Retina (tissue), 1 donor: ENCODE measurements around the gene CTNNAL1.
A peak's percentile ranks its signal among the peaks of the same experiment; 100 is the strongest.
"Not testable (repeated sequence)": the region's sequence is repeated elsewhere in the genome, so short reads cannot be mapped to it uniquely, and the experiment has no call there.

ENCODE experiments used
- DNase-seq: peaks from one replicate; pipeline ENCODE4 v3.0.0-alpha.2; 2016

Gene CTNNAL1

GRCh38 chr9:108983885-108984284 lies 29.4 kb downstream of the CTNNAL1 start:
- no peak for DNase-seq

GRCh38 chr9:108980893-108981292 lies 32.4 kb downstream of the CTNNAL1 start:
- DNase-seq, result no peak

GRCh38 chr9:108978205-108978604 lies 35.1 kb downstream of the CTNNAL1 start:
- DNase-seq, result no peak

- DNase-seq, result no peak
Observed at GRCh38 chr9:108973895-108974294, 39.4 kb downstream of the CTNNAL1 start.

- DNase-seq, result no peak
Observed at GRCh38 chr9:108972626-108973209, 40.6 kb downstream of the CTNNAL1 start.

- peak; percentile 14 for DNase-seq
Observed at GRCh38 chr9:108972186-108972585, 41.1 kb downstream of the CTNNAL1 start.

- DNase-seq, result not testable (repeated sequence)
Observed at GRCh38 chr9:108971392-108971791, 41.9 kb downstream of the CTNNAL1 start.

GRCh38 chr9:108967916-108968315 lies 45.4 kb downstream of the CTNNAL1 start:
- DNase-seq, result no peak

- no peak for DNase-seq
Observed at GRCh38 chr9:108963459-108964143, 49.7 kb downstream of the CTNNAL1 start.

- no peak for DNase-seq
Observed at GRCh38 chr9:108961151-108961550, 52.1 kb downstream of the CTNNAL1 start.

GRCh38 chr9:108960331-108960730 lies 53.0 kb downstream of the CTNNAL1 start:
- DNase-seq, result no peak

- no peak for DNase-seq
Observed at GRCh38 chr9:108956631-108957026, 56.7 kb downstream of the CTNNAL1 start.

- no peak for DNase-seq
Observed at GRCh38 chr9:108956022-108956630, 57.2 kb downstream of the CTNNAL1 start.

GRCh38 chr9:108953983-108954574 lies 59.2 kb downstream of the CTNNAL1 start:
- no peak for DNase-seq

- DNase-seq, result no peak
Observed at GRCh38 chr9:108951578-108951977, 61.7 kb downstream of the CTNNAL1 start.

GRCh38 chr9:108950168-108950567 lies 63.1 kb downstream of the CTNNAL1 start:
- no peak for DNase-seq

GRCh38 chr9:108939975-108940374 lies 73.3 kb downstream of the CTNNAL1 start:
- DNase-seq, result no peak

GRCh38 chr9:108937561-108938305 lies 75.6 kb downstream of the CTNNAL1 start:
- no peak for DNase-seq

- DNase-seq, result peak; percentile 94
Observed at GRCh38 chr9:108934323-108934893, 78.9 kb downstream of the CTNNAL1 start, which contains the start of gene ABITRAM. Gene ABITRAM (plus strand): TSS chr9:108934400. CDS start chr9:108934487, 87 bp downstream.

- peak; percentile 95 for DNase-seq
Observed at GRCh38 chr9:108933718-108934322, 79.5 kb downstream of the CTNNAL1 start, which contains the start of gene ELP1. Gene ELP1 (minus strand): TSS chr9:108934124. CDS start chr9:108931146, 2,978 bp downstream.

- no peak for DNase-seq
Observed at GRCh38 chr9:108933231-108933717, 80.0 kb downstream of the CTNNAL1 start.

GRCh38 chr9:108928386-108928785 lies 84.9 kb downstream of the CTNNAL1 start:
- no peak for DNase-seq
